ENCODE measurements around the gene RAB35.

GRCh38 chr12:120098756-120099470, 17.6 kb downstream of the RAB35 start:
- TF ChIP-seq, protein P1, sequence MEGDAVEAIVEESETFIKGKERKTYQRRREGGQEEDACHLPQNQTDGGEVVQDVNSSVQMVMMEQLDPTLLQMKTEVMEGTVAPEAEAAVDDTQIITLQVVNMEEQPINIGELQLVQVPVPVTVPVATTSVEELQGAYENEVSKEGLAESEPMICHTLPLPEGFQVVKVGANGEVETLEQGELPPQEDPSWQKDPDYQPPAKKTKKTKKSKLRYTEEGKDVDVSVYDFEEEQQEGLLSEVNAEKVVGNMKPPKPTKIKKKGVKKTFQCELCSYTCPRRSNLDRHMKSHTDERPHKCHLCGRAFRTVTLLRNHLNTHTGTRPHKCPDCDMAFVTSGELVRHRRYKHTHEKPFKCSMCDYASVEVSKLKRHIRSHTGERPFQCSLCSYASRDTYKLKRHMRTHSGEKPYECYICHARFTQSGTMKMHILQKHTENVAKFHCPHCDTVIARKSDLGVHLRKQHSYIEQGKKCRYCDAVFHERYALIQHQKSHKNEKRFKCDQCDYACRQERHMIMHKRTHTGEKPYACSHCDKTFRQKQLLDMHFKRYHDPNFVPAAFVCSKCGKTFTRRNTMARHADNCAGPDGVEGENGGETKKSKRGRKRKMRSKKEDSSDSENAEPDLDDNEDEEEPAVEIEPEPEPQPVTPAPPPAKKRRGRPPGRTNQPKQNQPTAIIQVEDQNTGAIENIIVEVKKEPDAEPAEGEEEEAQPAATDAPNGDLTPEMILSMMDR (conservative IDR thresholded peaks at IDR 0.05): no peak
- no peak for TF ChIP-seq ZFX (IDR thresholded peaks at IDR 0.05)

Measured in C4-2B (cell line).